Fibroblast of pulmonary artery (primary cell): ENCODE results near the gene CENPS.

Experiments used
- DNase-seq: peaks from one replicate; pipeline ENCODE4 v3.0.0-alpha.2; 2010; ENCODE audit warnings: low read depth
- H3K4me3 ChIP-seq: replicated peaks from 2 replicates; pipeline ENCODE4 v1.5.1; 2011; ENCODE audit warnings: low read depth, mild to moderate bottlenecking, control low read depth, low read length, moderate library complexity
- CTCF ChIP-seq: IDR thresholded peaks from 2 replicates; pipeline ENCODE4 v1.5.1; 2011; ENCODE audit warnings: mild to moderate bottlenecking, control low read depth, low read length, inconsistent platforms; ENCODE audit errors: missing control alignments

Gene CENPS

GRCh38 chr1:10440794-10441193, 10.6 kb downstream of the CENPS start:
- DNase-seq, result no peak
- no peak for TF ChIP-seq CTCF
- no peak overlapping the region for H3K4me3 ChIP-seq

DNA sequence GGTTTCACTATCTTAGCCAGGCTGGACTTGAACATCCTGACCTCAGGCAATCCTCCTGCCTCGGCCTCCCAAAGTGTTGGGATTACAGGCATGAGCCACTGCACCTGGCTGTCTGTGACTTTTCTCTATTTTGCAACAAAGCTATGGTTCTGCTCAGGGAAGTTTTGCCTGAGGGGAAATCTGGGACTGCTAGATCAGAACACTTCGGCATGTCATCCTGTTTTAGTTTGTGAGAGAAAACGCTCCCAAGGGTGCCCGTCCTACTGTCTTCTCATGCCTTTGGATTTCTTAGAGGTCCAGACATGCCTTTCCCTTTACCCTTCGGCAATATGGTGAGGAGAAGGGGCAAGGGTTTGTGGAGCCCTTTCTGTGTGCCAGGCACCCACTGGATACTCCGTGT, 14.0 kb downstream of the CENPS start:
- no peak for DNase-seq
- TF ChIP-seq CTCF, result no peak
- H3K4me3 ChIP-seq, result no peak overlapping the region

- no peak overlapping the region for H3K4me3 ChIP-seq
- TF ChIP-seq CTCF, result no peak
- DNase-seq, result no peak
Observed at GRCh38 chr1:10444795-10445397, 14.7 kb downstream of the CENPS start.

DNA sequence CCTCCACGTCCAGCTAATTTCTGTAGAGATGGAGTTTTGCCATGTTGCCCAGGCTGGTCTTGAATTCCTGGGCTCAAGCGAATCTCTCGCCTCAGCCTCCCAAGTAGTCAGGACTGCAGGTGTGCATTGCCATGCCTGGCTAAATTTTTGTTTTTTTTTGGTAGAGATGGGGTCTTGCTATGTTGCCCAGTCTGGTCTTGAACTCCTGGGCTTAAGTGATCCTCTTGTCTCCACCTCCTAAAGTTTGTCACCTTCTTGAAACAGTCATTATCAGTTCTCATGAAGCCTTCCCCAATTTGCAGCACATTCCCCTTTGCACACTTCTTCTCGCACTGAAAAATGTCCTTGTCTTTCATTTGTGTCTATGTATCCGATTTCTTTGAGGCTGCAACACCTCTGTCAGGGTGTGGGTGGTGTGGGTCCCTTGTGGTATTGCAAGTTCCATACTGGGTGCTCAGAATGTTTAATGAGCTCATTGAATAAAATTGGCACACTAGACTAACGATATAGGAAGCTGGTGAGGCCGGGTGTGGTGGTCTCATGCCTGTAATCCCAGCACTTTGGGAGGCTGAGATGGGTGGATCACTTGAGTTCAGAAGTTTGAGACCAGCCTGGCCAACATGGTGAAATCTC, 16.7 kb downstream of the CENPS start:
- no peak for TF ChIP-seq CTCF
- no peak for DNase-seq
- H3K4me3 ChIP-seq, result no peak overlapping the region

DNA sequence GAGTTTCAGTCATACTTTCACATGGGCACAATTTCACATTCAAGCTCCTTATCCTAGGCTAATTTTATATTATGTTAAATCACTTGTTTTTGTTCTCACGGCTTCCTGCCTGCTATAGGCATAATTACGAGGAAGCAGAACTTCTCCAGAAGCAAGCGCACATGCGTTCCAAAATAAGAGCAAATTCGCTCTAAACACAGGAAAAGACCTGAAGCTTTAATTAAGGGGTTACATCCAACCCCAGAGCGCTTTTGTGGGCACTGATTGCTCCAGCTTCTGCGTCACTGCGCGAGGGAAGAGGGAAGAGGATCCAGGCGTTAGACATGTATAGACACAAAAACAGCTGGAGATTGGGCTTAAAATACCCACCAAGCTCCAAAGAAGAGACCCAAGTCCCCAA, 19.5 kb downstream of the CENPS start, which contains the start of gene CORT:
Gene CORT (plus strand): TSS at position 281 of the 400 bp plus-strand sequence. CDS start 193 bp downstream, outside the sequence.
- H3K4me3 ChIP-seq, result no peak within 1 kb of the TSS
- TF ChIP-seq CTCF, result no peak
- DNase-seq, result no peak

DNA sequence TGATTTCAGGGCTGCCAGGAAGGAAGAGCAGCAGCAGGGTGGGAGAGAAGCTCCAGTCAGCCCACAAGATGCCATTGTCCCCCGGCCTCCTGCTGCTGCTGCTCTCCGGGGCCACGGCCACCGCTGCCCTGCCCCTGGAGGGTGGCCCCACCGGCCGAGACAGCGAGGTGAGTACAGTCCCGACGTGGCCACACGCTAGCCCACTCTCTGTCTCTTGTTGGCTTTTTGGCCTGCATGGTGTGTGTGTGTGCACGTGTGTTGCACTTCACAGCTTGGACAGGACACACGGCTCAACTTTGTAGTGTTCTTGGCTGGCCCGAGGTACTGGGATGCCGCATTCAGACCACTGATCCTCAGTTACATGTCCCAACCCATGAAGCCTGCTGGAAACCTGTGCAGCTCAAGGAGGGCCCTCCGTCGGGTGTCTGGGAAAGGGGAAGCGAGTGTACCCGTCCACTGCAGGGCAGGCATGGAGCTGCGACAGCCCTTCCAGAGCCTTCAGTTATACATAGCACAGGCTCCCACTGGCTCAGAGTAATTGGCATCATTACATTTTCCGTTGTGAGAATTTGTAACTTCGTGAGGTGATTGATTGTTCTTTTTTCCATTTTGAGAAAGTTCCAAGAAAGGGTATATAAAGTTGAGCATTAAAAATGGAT, 20.1 kb downstream of the CENPS start:
- no peak for TF ChIP-seq CTCF
- DNase-seq, result no peak
- no peak overlapping the region for H3K4me3 ChIP-seq
